GM21515 (cell line): ENCODE results near the gene NID1.
"Not testable (repeated sequence)": the region's sequence is repeated elsewhere in the genome, so short reads cannot be mapped to it uniquely, and the experiment has no call there.

ENCODE experiments used
- ATAC-seq: cut with Tn5 transposase; IDR thresholded peaks from one replicate; pipeline ENCODE4 v1.9.1; 2021; ENCODE audit not compliant: unreplicated experiment

NID1 gene

GRCh38 chr1:236029428-236029940 is 35.4 kb downstream of the NID1 start:
- no peak for ATAC-seq

- no peak for ATAC-seq
Measured at GRCh38 chr1:236027104-236027503, 37.8 kb downstream of the NID1 start.

- no peak for ATAC-seq
Measured at GRCh38 chr1:236025836-236026235, 39.1 kb downstream of the NID1 start.

DNA sequence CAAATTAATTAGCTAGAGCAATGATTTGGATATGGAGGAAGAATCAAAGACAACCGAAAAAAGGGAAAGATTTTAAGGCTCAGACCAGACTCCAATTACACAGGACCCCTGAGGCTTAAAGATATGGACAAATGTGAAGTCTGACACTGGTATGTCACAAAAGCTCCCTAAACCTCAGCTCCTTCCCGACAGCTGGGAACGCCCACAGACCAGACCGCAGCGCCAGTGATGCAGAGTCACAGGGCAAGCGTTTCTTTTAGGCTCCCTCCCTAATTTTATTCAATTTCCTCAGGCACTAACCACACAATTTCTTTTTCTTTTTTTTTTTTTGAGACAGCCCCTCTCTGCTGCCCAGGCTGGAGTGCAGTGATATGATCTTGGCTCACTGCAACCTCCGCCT is 40.2 kb downstream of the NID1 start:
- ATAC-seq = no peak

- no peak for ATAC-seq
Measured at GRCh38 chr1:236023926-236024565, 40.8 kb downstream of the NID1 start.

- ATAC-seq = no peak
Measured at GRCh38 chr1:236021424-236022135, 43.3 kb downstream of the NID1 start.

DNA sequence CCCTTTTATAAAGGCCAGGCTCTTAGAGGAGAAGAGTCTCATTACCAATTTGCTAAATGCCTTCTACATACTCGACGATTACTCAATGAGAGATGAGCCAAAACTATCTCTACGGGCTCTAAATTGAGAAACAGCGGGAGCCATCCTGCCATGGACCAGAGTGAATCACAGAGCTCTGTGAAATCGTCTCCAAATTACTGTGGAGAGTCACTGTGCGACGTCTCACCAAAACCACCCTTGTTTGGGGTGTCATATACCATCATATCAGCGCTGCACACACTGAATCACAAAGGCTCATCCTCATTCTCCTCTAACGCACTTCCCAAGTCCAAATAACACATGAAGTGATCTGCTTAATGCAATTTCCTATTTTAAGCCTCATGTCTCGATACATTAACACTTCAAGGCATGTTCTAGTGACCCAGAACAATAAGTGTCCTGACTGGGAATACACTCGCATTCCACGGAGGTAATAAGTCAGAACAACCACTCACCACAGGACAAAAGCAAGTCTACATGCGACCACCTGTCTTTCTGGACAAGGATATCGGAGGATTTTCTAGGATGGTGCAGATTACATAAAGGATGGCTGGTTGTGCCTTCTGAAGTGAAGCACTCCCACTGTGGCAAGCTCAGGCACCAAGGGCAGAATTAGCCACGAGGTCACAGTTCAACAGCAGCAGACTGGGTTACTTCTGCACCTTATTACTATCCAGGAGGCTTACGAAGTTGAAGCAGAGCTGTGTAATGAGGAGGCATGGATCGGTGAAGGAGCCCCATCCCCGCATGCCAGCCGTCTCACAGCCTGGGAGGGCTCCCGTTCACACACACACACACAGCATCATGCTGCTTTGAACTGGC is 44.3 kb downstream of the NID1 start:
- ATAC-seq = no peak

DNA sequence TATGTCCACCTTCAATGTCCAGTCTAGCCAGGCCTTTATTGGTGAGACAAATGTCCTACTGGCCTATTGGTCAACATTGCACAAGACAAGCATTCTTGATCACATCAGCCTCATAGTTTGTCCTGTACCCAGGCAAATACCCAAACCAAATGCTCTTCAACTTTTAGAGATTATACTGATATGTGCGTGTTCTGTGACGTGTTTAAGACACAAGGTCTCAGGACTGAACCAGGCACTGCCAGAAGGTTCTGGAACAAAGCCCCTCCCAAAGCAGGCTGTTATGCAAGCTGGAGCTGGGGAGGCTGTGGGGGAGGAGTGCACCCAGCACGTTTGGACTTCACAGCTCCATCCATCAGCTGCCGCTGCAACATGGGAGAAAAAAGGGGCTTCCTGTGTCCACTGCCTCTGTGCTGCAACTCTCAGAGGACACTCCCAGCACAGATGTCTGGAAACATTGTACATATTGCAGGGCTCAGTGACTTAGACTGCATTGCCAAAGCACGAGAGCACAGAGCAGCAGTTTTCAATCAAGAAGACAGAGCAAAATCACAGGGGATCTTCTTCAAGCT is 45.9 kb downstream of the NID1 start:
- no peak for ATAC-seq

GRCh38 chr1:236016782-236017400 is 48.0 kb downstream of the NID1 start:
- ATAC-seq = no peak

- ATAC-seq = no peak
Measured at GRCh38 chr1:236016083-236016482, 48.8 kb downstream of the NID1 start.

DNA sequence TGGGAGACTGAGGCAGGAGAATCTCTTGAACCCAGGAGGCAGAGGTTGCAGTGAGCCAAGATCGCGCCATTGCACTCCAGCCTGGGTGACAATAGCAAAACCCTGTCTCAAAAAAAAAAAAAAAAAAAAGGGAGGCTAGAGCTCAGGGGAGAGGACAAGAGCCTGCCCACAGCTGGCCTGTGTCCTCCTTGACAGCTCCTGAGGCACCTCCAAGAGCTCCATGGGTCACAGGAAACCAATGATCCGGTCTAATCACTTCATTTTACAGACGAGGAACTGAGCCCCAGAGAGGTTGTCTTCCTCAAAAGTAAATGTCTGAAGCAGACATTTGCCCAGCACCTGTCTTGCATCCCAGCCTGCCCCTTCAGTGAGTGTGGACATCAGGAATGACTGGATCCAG is 49.4 kb downstream of the NID1 start:
- ATAC-seq = no peak

DNA sequence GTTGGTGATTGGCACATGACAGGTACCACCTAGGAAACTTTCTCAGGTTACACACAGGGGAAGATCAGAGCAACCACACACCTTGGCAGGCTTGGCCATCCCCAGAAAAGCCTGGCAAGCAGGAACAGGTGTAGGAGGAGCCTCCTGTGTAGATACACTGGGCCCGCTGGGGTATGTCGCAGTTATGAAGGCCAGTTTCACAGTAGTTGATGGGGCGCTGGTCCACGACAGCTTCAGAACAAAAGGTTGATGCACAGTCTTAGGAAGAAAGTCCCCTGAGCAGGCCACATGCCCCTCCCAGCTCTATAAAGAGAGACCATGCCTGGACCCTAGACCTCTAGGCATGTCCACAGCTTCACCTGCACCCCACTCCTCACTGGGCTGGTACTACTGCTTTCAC is 51.6 kb downstream of the NID1 start:
- no peak for ATAC-seq

- ATAC-seq = no peak
Measured at GRCh38 chr1:236011641-236012040, 53.2 kb downstream of the NID1 start.

DNA sequence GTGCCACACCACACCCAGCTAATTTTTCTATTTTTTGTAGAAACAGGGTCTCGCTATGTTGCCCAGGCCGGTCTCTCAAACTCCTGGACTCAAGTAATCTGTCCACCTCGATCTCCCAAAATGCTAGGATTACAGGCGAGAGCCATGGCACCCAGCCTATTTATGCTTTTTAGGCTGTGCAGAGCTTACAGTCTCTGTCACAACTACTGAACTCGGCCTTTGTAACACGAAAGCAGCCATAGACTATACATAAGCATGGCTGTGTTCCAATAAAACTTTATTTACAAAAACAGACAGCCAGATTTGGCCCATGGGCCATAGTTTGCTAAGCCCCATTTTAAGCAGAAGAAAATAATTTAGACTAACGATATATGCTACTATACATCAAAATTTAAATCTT is 54.4 kb downstream of the NID1 start:
- no peak for ATAC-seq

DNA sequence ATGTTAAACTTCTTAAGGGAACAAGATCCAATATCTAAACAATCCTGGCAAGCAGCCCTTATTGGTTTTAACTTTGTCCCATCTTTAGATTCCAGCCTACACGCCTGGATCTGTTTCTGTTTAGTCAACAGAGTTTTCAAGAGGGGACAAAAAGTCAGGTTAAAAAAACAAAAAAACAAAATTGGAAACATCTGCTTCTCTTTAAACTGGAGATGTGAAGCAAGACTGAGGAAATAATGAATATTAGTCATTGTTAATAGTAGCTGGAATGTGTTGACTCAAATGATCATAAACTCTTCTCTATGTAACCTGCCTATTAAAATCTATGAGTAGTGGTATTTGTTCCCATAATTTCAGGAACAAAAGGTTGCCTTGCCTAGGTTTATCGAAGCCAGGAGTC is 55.0 kb downstream of the NID1 start:
- ATAC-seq = no peak

DNA sequence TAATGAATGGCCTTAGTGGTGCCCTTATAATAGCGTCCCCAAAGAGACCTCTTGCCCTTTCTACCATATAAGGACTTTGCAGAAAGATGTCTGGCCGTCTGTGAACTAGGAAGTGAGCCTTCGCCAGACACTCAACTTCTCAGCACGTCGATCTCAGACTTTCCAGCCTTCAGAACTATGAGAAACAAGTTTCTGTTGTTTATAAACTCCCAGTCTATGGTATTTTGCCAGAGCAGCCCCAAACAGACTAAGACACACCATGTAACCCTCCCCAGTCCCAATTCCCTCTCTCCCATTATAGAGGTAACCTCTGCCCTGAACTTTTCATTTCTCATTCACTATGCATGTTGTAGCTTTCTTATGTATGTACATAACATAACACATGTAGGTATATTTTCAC is 55.7 kb downstream of the NID1 start:
- ATAC-seq = no peak

DNA sequence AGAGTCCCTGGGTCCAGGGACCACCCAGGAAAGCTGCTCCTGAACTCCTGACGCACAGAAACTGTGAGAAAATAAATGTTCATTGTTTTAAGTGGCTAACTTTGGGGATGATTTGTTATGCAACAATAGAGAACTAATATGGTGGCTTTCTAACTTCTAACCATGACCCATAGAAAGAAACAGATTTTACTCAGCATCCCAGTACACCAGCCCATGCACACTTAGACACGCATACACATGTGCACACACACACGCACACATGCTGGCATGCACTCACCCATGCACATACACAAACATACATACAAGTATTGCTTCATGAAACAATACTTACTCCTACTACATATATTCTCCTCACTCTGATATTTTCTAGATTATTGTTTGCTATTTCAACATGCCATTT is 57.1 kb downstream of the NID1 start:
- no peak for ATAC-seq

DNA sequence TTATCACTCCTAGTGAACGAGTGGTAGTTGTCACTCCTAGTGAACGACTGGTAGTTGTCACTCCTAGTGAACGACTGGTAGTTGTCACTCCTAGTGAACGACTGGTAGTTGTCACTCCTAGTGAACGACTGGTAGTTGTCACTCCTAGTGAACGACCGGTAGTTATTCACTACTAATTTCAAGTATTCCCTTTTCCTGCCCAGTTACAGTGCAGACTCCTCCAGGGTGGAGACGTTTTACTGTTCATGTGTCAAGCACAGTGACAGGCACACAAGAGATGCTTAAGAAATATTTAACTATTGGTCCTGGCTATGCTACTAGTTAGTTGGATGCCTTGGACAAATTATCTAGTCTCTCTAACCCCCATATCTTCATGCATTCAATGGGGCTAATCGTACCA is 61.8 kb downstream of the NID1 start:
- not testable (repeated sequence) for ATAC-seq

- no peak for ATAC-seq
Measured at GRCh38 chr1:236002572-236002971, 62.3 kb downstream of the NID1 start.

GRCh38 chr1:236002025-236002390 is 62.9 kb downstream of the NID1 start:
- ATAC-seq = no peak

GRCh38 chr1:236000781-236001180 is 64.1 kb downstream of the NID1 start:
- no peak for ATAC-seq
